Gastrocnemius medialis (tissue), 4 donors: ENCODE data around the gene CFAP97D1. TPM values are rescaled to one million over a fixed set of nuclear protein-coding genes. Genes with fewer than 3 reads are reported as not detected.

ENCODE experiments used
- ATAC-seq, 2 donors: fragments of 150-250 bp; one replicate each; pipeline ENCODE4 v1.9.1; 2016
- DNase-seq, 2 donors: peaks; one replicate each; pipeline ENCODE4 v3.0.0-alpha.2; 2019
- H3K27ac ChIP-seq, 4 donors: fragments of 200-600 bp; sonication (generic); 1 replicate in 1 of 4; 2 replicates in 3 of 4; pipeline ENCODE4 v1.5.1; 2016 to 2018; ENCODE audit warnings: mild to moderate bottlenecking in 2 of 4, moderate library complexity in 1 of 4
- H3K27me3 ChIP-seq, 3 donors: fragments of 200-600 bp; sonication (generic) in 2 of 3; 1 replicate in 1 of 3; 2 replicates in 2 of 3; pipeline versions ENCODE4 v1.5.1 to v1.6.0; 2016 to 2019; ENCODE audit warnings: mild to moderate bottlenecking in 1 of 3, moderate library complexity in 1 of 3
- H3K36me3 ChIP-seq, 2 donors: fragments of 200-600 bp; sonication (generic) in 1 of 2; one replicate each; pipeline ENCODE4 v1.5.1; 2017 to 2018
- H3K4me1 ChIP-seq, 2 donors: fragments of 200-600 bp; sonication (generic) in 1 of 2; one replicate each; pipeline ENCODE4 v1.5.1; 2016 to 2017; ENCODE audit warnings: mild to moderate bottlenecking in 2 of 2
- H3K4me3 ChIP-seq, 4 donors: fragments of 200-600 bp; sonication (generic) in 3 of 4; 1 replicate in 1 of 4; 2 replicates in 3 of 4; pipeline ENCODE4 v1.5.1; 2016 to 2019; ENCODE audit warnings: mild to moderate bottlenecking in 2 of 4
- H3K9me3 ChIP-seq, 3 donors: fragments of 200-600 bp; sonication (generic) in 2 of 3; 1 replicate in 1 of 3; 2 replicates in 2 of 3; pipeline ENCODE4 v1.5.1; 2016 to 2019
- POLR2A ChIP-seq, 2 donors: fragments of 450-650 bp; IDR thresholded peaks; one replicate each; pipeline ENCODE4 v1.6.1; 2017; ENCODE audit warnings: antibody characterized with exemption in 2 of 2, mild to moderate bottlenecking in 2 of 2, moderate library complexity in 2 of 2
- in situ Hi-C, 4 donors: fragments of 200-750 bp; cut with MboI; loops; one replicate each; pipeline versions ENCODE4 v1.15.0 to v1.8.0; 2017; ENCODE audit warnings: low sequenced_read_pairs in 4 of 4
- intact Hi-C: fragments of 100-400 bp; cut with DNase I; formaldehyde crosslinking; loops from one replicate; pipeline ENCODE4 v1.15.1; 2023; ENCODE audit warnings: low total_unique reads
- total RNA-seq, 4 donors: library from RNA; depleted of rRNA; stranded (reverse); fragments of >200 nt; gene quantifications; one replicate each; pipeline versions ENCODE4 v1.1.0 to v1.2.3, GENCODE V29; 2016
- TF ChIP-seq, protein P1 (sequence below), 5 experiments: fragments of 450-650 bp in 3 of 5; fragments of 200-600 bp in 2 of 5; sonication (generic) in 2 of 5; IDR thresholded peaks in 4 of 5; conservative IDR thresholded peaks in 1 of 5; 1 replicate in 4 of 5; 2 replicates in 1 of 5; pipeline ENCODE4 v1.5.1; 2016 to 2019; ENCODE audit warnings: antibody characterized with exemption in 5 of 5, mild to moderate bottlenecking in 3 of 5, moderate library complexity in 3 of 5

CFAP97D1 gene
- total RNA-seq, 4 donors from 2014 or later: not detected

DNA sequence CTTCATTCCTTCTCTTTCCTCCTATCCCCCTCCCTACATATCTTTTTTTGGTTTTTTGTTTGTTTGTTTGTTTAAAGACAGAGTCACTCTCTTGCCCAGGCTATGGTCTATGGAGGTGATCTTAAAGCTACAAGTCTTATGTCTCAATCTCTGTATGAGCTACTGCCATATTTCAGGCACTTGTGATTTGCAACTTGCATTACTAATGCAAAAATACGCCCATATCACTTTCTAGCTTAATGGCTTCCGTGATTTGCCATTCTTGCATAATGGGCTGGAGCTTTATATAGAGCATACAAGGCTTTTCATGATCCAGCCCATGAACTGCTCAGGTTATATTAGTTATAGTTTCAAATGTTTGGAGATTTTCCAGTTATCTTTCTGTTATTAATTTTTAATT lies 7.5 kb downstream of the CFAP97D1 start:
- H3K4me1 ChIP-seq: peaks cover 0 to 4% of the 10 kb centered on the region in 2 donors
- H3K27ac ChIP-seq: no peak overlapping the region
- ATAC-seq: peak; percentile 72 to 75
- no peaks in the 10 kb centered on the region for H3K36me3 ChIP-seq
- DNase-seq: no peak
- in situ Hi-C loops: loop anchor here in 1 of 4 donors (10.0 kb wide), 1 partner anchor 57 kb away; the partner anchor contains the start of gene CD300LG
- no peaks in the 10 kb centered on the region for H3K9me3 ChIP-seq
- H3K27me3 ChIP-seq: no peaks in the 10 kb centered on the region
- intact Hi-C loops: no loop called here
- no peak overlapping the region for H3K4me3 ChIP-seq
- TF ChIP-seq POLR2A (IDR thresholded peaks at IDR 0.05): no peak
- TF ChIP-seq, protein P1, sequence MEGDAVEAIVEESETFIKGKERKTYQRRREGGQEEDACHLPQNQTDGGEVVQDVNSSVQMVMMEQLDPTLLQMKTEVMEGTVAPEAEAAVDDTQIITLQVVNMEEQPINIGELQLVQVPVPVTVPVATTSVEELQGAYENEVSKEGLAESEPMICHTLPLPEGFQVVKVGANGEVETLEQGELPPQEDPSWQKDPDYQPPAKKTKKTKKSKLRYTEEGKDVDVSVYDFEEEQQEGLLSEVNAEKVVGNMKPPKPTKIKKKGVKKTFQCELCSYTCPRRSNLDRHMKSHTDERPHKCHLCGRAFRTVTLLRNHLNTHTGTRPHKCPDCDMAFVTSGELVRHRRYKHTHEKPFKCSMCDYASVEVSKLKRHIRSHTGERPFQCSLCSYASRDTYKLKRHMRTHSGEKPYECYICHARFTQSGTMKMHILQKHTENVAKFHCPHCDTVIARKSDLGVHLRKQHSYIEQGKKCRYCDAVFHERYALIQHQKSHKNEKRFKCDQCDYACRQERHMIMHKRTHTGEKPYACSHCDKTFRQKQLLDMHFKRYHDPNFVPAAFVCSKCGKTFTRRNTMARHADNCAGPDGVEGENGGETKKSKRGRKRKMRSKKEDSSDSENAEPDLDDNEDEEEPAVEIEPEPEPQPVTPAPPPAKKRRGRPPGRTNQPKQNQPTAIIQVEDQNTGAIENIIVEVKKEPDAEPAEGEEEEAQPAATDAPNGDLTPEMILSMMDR (IDR thresholded peaks at IDR 0.05 in 4 of 5, conservative IDR thresholded peaks at IDR 0.05 in 1 of 5): no peak

DNA sequence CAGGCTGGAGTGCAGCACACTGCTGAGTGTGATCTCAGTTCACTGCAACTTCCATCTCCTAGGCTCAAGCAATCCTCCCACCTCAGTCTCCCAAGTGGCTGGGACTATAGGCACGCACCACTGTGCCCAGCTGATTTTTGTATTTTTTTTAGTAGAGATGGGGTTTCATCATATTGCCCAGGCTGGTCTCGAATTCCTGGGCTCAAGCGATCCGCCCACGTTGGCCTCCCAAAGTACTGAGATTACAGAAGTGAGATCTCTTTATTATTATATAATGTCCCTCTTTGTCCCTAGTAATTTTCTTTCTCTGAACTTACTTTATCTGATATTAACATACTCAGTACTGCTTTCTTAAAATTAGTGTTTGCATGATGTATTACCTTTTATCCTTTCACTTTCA lies 8.3 kb downstream of the CFAP97D1 start:
- DNase-seq (no peak), ATAC-seq (no peak)
- Histone ChIP-seq H3K36me3 (no peaks in the 10 kb centered on the region), H3K27ac (no peak overlapping the region), H3K4me1 (peaks cover 0 to 4% of the 10 kb centered on the region in 2 donors), H3K9me3 (no peaks in the 10 kb centered on the region), H3K27me3 (no peaks in the 10 kb centered on the region), H3K4me3 (no peak overlapping the region)
- in situ Hi-C loops (loop anchor here in 1 of 4 donors (10.0 kb wide), 1 partner anchor 56 kb away; the partner anchor contains the start of gene CD300LG), intact Hi-C loops (no loop called here)
- no peak for TF ChIP-seq POLR2A (IDR thresholded peaks at IDR 0.05)
- TF ChIP-seq, protein P1 (IDR thresholded peaks at IDR 0.05 in 4 of 5, conservative IDR thresholded peaks at IDR 0.05 in 1 of 5): no peak

DNA sequence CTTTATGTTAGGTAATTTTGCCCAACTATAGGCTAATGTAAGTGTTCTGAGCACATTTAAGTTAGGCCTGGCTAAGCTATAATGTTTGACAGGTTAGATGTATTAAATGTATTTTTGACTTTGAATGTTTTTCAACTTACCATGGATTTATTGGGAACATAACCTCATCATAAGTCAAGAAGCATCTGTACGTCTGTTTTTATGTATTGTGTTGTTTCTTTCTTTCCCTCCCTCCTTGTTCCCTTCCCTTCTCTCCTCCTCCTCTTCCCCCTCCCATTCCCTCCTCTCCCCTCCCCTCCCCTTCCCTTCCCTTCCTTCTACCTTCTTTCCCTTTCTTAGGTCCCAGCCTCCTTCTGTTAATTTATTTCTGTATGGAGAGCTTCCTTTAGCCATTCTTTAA lies 9.2 kb downstream of the CFAP97D1 start:
- intact Hi-C loops (no loop called here), in situ Hi-C loops (loop anchor here in 1 of 4 donors (10.0 kb wide), 1 partner anchor 55 kb away; the partner anchor contains the start of gene CD300LG)

DNA sequence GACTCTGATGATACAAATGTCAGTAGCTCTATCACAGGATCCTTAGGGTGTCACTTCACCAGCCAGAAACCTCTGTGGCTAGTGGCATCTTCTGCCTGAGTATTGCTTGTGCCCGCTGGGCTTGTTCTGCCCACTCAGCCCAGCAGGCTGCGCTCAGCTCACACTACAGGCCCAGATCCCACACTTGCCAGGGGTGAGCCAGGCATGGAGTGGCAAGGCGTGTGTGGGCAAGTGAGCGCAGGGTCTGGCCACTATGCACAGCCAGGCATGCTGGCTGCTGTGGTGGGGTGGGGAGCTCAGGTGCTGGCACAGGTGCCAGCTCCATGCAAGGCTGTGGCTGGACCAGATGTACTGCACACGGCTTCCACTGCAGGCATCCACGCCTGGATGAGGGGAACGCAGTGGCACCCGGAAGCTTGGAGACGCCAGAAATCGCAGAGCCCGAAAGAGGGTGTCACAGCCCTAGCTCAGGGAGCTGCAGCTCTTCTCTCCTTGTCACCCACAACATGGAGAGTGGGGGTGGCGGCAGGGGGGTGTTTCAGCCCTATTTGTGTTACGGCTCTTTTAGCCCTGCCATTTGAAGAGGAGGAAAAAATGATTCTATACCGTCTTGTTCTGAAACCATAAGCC lies 10.2 kb downstream of the CFAP97D1 start:
- intact Hi-C loops: no loop called here

More for the DNA sequence above, 9.2 kb downstream of the CFAP97D1 start:
- Histone ChIP-seq H3K36me3 (no peaks in the 10 kb centered on the region), H3K27me3 (no peaks in the 10 kb centered on the region), H3K27ac (no peak overlapping the region), H3K9me3 (no peaks in the 10 kb centered on the region), H3K4me3 (no peak overlapping the region), H3K4me1 (peaks cover 0 to 4% of the 10 kb centered on the region in 2 donors)
- DNase-seq (no peak), ATAC-seq (no peak)
- no peak for TF ChIP-seq POLR2A (IDR thresholded peaks at IDR 0.05)
- TF ChIP-seq, protein P1 (IDR thresholded peaks at IDR 0.05 in 4 of 5, conservative IDR thresholded peaks at IDR 0.05 in 1 of 5): no peak

More for the DNA sequence above, 10.2 kb downstream of the CFAP97D1 start:
- Histone ChIP-seq H3K36me3 (no peaks in the 10 kb centered on the region), H3K9me3 (no peaks in the 10 kb centered on the region), H3K4me1 (peaks cover 0 to 4% of the 10 kb centered on the region in 2 donors), H3K27ac (no peak overlapping the region), H3K4me3 (no peak overlapping the region), H3K27me3 (no peaks in the 10 kb centered on the region)
- ATAC-seq: no peak
- DNase-seq: no peak
- no peak for TF ChIP-seq POLR2A (IDR thresholded peaks at IDR 0.05)
- TF ChIP-seq, protein P1 (IDR thresholded peaks at IDR 0.05 in 4 of 5, conservative IDR thresholded peaks at IDR 0.05 in 1 of 5): no peak
- in situ Hi-C loops: no loop called here
